Activated CD8-positive, alpha-beta memory T cell treated with anti-CD3 and anti-CD28 coated beads, Interleukin-2, amount 50 U/mL, for 24 hours (primary cell): ENCODE data around the gene DTNB.
A peak's percentile ranks its signal among the peaks of the same experiment; 100 is the strongest.

Experiments
- DNase-seq: peaks from one replicate; pipeline ENCODE4 v3.0.0-alpha.2; 2020; ENCODE audit errors: extremely low read depth

The DTNB gene

DNA sequence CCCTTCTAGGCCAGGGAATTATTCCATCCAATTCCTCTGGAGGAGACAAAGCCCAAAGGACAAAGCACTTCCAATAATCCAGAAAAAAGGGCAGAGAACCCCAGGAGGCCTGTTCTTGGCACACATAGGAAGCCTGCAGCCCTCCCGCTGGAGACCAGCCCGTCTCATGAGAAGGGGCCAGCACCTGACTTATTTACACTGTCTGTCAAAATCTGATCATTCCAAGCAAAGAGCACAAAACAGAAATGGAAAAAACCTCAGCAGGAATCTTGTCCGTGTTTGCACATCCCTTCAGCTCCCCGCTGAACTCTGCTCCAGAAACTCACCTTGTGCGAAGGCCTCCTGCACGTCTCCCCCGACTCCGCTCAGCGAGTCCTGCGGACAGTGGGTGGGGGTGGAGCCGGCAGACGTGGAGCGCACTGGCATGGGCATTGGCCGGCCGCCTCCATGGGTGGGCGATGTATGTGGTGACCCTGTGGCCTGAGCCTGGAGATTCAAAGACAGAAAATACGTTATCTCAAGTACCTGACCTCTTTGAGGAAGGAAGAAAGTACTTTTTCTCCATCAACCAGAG, 285.4 kb downstream of the DTNB start:
- no peak for DNase-seq

DNA sequence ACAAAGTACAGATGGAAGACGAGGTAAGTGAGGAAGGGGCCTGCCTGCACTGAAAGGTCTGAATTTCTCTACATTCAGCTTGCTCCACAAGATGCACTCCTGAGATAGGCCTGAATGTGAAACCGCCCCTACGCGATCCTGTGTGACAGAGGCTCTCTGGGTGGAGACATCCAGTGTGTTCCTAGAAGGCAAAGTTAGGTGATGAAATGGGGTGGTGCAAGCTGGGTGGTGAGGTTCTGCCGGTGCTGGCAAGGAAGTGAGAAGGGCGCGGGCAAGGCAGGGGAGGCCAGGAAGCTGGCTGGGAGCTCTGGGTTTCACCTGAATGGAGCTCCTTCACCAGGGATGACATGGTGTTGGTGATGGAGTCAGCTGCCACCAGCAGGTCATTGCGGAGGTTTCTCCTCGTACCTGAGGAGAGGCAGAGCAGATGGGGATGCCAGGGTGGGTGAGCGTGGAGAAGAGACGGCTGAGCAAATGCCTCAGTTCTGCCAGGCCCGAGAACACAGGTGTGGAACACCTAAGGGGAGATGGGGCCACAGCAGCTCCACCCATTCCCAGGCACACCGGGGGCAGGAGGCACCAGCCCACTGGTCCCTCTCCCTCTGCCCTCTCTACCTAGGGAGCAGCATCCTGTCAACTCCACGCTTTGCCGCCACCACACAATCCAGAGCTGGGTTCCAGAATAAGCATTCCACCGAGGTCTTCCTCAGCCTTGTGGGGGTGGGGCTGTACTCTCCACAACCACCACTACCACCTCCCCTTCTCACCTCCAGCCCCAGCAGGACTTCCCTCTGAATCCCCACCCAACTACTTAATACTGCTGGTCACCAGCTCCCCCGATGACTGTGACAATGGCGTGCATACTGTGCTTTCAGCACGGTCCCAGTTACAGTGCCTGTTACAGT, 286.2 kb downstream of the DTNB start:
- DNase-seq = no peak

DNA sequence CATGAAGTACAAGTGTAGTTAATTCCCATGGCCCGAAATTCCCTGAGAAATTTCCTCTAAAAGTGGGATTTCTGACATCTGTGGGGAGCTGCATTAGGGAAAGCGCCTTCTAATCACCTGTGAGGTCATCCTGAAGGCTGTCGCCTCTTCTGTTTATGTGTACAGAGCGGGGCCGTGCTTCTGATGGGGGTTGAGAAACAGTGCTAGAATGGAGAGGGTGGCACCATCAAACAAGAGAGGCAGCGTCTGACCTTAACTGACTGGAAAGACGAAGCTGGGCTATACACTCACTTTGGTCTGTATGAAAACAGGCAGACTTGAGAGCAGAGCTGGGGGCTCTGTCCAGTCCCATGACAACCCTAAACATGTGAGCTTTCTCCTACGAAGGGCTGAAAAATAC, 287.5 kb downstream of the DTNB start:
- DNase-seq = no peak

DNA sequence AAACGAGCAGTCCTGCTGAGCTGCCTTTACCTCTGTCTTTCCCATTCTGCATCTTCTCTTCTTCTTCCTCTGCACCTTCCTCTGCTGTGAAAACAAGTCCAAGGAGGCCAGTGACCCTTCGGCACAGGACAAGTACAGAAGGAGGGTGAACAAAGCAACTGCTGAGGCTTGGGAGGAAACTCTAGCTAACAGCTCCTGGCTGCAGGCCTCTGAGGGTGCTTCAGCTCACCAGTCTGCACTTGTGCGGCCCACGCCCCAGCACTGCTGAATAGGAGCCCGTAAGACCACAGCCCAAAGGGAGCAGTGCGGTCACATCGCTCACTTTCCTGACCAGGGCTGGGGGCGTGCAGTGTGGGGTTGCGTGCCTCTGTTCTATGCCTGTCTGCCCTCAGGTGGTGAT, 289.6 kb downstream of the DTNB start:
- no peak for DNase-seq

DNA sequence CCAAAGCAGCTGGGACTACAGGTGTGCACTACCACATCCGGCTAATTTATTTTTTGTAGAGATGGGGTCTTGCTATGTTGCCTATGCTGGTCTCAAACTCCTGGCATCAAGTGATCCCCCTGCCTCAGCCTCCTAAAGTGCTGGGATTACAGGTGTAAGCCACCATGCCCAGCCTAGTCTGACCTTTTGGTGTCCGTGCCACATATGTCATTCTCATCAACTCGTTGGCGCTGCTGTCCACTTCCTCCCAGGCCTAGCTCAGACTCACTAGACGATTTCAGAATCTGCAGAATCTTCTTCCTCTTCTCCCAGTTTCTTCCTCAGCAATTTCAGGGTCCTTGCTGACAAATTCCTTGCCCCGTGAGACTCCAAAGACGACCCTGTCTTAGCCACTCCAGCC, 291.9 kb downstream of the DTNB start:
- DNase-seq = no peak

DNA sequence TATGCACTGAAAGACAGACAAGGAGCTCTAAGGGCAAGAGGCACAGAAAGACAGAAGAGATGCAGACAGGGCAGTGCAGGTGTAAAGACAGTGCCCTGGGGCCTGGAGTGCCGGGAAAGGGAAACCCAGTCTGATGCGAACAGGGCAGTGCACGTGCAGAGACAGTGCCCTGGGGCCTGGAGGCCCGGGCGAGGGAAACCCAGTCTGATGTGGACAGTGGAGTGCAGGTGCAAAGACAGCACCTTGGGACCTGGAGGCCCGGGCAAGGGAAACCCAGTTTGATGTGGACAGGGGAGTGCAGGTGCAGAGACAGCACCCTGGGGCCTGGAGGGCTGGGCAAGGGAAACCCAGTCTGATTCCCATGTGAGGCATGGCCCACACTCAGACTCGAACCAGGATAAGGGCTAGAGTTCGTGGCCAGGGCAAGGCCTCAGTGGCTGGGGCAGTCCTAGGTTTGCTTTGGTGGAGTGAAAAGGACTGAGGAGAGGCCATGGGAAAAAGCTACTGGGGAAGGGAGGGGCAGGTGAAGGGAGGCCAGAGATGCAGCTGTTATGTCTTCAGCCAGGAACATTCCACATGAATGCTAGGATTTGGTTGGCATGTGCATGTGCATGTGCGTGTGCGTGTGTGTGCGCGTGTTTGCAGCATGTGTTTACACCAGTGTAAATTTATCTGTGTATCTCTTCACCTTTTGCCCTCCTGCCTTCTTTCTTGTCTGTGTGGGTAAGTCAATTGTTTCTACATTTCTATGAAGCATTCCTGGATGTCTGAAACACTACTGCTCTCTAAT, 292.6 kb downstream of the DTNB start:
- no peak for DNase-seq

DNA sequence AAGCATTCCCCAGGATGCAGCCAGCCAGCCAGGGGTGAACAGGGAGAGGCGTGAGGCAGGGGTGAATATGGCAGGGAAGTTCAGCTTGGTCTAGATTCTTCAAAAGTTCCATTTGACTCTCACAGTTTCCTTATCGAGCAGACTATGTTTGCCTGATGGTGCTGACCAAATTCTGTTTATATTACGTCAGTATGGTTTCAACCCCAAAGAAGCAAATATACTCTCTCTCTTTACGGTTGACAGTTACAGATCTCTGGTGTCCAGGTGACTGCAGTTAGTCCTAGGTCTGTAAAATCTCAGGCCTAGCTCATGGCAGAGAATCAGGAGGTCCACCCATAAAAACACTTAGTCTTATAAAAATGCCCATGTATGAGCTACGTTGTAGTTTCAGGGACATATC, 293.4 kb downstream of the DTNB start:
- no peak for DNase-seq

DNA sequence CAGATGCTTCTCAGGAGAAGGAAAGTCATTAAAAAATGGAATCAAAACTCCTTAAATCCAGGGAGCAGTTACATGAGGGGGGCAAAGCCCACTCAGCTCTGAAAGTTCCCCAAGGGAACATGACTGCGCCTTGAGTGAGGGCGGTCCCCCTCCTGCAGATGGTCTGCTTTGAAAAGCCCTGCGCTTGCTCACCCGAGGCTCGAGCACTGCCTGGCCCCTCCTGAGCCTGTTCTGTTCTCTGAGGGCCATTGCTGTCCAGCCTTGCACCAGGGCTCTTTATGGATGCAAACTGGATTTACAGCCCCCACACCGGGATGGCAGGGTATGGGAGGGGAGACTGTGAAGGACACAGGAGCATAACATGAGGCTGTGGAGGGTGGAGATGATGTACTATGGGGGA, 293.8 kb downstream of the DTNB start:
- DNase-seq = no peak

DNA sequence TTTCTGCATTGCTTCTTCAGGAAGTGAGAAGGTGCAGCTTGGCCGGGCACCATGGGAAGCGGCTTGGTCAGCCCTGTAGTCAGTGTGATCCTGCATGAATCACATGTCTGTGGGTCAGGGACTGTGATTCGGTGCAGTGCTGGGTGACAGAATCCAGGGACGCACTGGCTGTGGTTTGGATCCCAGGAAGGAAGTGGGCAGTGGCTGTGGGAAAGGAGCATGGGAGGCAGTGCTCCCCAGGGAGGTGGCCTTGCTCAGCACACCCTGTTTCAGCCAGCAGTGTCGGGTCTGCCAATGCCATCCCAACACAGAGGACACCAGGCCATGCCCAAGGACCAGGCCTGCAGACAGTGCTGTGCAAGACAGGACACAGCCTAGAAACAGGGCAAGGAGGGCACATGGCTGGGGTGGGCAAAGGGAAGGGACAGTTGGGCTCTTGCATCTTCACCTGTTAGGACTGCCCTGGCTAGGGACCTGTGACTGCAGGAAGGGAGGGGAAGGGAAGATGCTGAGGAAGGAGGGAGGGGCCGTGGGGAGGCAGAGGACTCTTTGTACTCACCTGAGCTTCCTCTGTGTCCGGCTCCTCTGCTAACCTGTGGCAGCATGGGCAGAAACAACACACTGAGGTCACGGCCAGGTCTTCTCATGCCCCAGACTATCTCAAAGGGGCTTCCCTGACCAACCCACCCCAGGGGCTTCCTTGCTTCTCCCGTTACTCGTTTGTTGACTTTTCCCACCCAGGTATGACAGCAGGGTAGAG, 294.5 kb downstream of the DTNB start:
- no peak for DNase-seq

DNA sequence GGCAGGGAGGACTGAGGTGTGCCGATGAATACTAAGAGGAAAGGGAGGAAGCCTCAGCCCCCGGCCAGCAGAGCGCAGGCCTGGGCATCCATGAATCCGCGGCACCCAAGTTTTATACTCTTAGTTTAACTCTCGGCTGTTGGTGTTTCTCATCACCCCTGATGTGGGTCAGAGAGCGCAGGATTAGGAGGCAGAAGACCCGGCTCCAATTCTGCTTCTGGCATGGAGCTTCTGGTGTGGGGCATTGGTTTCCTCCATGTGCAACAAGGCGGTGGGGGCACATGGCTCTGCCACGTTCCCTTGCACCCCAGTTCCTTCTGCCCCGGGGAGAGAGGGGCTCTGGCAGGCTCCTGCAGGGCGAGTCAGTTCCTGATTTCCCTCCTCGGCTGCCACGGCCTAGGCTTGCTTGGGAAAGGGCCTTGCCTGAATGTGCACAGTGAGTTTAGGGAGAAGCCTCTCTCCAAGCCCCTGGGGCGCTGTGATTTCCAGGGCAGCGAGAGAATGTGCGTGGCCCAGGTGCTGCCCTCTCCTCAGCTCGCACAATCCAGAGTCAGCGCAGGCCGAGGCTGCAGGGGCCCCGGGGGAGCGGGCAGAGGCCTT, 295.5 kb downstream of the DTNB start:
- no peak for DNase-seq

DNA sequence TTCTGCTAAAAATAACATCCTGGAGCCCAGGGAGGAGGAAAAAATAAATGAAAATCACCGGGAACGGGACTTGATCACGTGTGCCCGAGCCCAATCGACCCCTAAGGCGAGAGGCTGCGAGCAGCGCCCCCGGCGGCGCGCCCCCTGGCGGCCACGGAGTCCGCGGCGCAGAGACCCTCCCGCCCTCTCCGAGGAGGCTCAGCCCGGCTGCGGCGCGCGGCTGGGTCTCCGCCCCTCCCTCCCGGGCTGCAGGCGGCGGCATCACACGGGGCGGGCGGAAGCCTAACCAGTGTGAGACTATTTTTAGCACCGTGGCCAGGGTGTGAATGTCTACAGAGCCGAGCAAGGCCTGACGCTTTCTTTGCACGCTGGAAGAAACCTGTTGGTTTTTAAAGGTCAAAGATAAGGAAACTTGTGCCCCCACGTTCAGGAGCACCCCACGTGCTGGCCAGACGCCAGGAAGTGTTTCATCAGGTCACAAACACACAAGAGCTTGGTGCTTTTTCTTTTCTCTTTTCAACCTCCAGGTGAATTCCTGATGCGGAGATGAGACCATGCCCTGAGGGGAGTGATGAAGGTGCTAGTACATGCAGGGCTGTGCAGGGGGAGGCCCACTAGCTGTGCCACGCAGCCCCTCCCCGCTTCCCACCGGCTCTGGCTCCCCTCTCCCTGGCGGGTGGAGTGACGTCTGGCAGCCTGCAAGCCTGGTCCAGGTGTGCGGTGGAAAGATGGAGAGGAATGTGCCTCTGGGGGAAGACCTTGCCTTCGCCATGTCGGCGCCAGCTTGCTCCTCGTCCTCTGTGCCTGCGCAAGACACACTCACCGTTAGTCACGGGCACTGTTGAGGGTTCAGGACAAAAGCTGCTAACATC, 296.4 kb downstream of the DTNB start:
- peak; percentile 79 for DNase-seq

DNA sequence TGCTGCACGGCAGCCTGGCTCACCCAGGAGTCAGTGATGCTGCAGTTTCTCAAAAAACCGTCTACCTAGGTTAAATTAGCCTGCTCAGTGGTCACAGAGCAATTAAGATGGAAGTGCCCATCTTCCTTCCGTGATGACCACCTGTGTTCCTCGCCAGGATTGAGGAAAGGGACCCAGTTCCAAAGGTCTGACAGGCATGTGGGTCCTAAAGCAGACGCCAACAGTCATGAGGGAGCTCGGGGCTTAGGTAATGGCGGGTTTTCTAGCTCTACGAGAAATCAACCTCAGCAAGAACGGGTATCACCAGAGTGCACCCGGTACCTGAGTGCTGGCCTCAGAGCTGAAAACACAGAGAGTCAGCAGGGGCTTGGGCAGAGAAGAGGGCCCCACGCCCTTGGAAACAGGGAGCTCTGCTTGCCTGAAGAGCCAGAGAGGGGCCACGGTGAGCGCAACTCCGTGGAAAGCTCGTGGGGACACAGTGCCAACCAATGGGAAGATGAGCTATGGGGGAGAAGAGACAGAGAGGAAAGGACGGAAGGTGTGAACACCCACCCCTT, 297.3 kb downstream of the DTNB start:
- DNase-seq = no peak

DNA sequence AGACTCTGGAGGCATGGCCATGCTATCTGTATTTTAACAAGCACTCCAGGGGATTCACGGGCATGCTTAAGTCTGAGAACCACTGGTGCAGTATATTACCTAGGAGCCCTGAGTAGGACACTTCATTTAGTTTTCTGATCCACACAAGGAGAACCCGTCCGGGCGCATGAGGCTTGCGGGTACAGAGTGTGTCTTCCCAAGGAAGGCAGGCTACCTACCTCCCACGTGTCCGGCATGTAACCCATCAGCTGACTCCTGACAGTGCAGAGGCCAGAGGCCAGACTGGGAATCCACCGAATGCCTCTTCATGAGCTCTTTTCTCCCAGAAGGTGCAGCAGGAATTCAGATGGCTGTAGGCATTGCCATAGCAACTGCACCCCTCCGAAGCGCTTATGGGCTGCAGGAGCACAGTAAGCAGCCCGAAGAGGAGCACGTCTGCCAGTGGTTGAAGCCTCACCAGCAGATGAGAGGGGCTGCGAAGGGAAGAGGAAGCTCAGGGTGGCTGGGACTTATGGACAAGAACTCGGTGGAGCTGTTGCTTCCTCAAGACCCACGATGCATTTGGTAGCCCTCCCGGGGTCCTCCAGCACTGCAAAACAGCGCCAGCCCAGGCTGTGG, 297.9 kb downstream of the DTNB start:
- DNase-seq = no peak

DNA sequence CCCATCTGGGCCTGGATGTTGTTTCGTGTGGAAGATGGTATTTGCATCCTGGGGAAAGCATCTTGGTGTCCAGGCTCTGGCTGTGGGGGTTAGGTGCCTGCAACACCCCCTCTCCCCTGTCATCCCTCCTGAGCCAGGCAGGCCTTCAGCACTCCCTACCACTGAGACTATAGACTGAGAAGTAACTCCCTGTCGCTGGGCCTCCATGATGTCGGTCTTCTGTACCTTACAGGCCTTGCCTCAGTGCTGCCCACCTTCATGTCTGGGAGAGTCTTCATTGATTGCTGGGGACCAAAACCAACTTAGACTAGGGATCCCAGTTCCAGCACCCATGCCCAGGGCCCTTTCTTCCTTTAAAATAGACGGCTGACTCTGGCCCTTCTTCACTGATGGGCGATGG, 298.6 kb downstream of the DTNB start:
- DNase-seq = no peak

DNA sequence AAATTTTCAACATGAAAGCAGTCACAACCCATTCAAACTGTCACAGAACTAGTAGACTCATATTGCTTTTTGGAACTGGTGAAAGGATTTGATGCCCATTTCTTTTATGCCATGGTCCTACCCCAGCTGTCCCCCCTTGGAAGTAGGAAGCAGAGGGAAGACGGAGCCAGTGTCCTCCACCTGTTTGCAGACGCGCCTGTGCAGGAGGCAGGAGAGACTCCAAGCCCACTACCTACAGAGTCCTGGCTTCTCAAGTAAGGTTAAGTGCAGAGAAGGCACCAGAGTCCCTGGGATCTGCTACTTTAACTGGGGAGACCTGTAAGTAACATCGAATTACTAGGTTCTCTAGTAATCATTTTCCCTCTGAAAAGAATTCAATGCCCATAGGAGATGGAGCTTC, 299.0 kb downstream of the DTNB start:
- no peak for DNase-seq

DNA sequence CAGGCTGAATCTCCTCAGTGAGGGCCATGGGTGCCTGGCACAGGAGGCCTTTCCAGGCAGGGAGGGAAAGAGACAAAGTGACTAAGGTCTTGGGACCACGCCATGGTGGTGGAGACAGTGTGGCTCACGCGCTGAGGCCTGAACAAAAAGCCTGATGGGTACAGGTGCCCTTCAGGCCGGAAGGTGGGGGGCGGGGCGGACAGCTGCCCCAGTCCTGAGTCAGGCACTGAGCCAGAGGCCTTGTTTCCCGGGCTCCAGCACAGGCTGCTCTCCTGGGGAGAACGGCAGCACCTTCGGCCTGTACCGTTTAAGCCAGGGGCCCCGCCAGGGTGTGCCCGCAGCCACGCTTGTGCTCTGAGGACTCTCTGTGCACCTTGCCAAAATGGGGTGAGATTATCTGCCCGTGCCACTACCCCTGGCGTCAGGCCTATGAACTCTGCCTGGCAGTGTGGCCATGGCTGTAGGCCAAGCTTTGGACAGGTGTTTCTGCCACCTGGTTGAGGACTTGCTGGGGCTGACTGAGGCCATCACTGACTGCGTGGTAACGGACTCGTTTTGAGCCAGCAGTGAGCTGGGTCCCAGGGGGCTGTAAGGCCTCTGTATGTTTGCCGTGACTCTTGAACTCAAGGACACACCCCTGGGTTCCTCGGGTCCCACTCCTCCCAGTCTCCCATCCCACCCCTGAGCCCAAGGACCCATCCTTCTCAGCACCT, 300.0 kb downstream of the DTNB start:
- DNase-seq = no peak

DNA sequence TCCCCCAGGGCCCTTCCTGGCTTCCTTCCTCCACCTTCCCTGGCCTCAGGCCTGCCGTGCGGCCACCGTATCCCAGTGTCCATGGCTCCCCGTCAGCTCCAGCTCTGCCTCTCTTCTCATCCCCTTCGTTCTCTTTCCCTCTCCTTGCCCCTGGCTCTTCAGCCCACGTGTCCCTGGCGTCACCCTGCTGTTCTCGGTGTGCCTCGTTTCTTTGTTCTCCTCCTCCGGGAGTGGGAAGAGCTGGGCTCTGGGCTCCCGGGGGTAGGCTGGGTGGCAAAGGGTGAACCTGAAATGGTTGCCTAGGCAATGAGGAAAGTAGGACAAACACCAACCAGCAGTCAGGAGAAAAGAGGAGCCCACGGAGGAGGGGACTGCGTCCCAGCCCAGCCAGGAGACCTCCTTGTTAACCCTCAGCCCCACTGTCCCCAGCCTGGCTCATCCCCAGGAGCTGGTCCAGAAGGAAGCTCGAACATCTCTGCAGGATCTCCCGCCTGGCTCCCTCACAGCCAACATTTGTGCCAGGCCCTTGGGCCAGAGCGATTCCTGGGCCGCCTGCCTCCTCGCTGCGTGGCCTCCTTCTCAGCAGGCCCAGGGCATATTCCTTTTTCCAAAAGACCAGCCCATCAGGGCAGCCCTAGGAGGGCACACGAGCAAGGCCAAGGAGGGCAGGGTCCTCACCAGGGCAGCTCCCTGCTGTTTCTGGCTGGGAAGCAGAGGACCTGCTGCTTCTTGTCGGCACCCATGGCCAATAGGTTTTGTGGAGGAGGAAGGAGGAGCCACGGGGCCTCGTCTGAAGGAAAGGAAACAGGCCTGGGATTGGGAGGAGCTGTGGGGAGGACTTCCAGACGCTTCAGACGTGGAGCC, 300.7 kb downstream of the DTNB start:
- no peak for DNase-seq
